ENCODE data around the gene CX3CR1.

Gene CX3CR1

DNA sequence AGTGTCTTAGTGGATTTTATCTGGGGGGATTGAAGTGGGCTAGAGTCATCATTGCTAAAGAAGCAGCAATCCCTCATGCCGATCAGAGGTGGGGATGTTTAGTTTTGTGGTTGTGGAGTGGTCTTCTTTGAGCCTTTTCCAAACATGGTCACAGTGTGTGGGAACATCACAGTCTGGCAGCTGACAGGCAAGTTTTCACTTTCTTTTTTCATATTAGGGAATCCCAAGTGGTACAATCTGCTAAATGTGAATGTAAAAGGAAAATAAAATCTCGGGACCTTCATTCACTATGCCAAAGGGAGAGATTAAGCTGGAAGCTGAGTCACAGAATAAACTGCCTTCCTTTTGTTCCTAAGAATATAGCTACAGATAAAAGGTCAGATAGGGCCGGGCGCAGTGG, 10.4 kb upstream of the CX3CR1 start:
- no peak for DNase-seq

DNA sequence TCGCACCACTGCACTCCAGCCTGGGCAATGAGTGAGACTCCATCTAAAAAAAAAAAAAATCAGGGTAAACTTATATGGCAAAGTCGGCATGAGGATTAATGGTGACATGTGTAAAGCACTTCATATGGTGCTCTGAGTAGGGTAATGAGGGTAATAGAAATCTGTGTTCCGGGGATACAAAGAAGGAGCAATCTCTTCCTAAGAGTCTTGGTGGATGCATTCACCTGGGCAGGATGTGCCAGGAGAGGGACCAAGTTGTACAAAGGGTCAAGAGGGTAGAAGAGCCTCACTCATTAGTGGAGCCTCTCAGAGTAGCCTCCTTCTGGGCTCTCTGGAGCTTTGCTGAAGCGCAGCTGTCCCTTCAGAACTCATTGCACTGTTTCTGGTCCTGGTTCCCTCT, 9.3 kb upstream of the CX3CR1 start:
- DNase-seq: no peak

GRCh38 chr3:39288300-39288808, 8.5 kb upstream of the CX3CR1 start:
- DNase-seq: peak; percentile 38 to 94 (median 66)

- no peak for DNase-seq
Measured at GRCh38 chr3:39287216-39288164, 7.7 kb upstream of the CX3CR1 start.

DNA sequence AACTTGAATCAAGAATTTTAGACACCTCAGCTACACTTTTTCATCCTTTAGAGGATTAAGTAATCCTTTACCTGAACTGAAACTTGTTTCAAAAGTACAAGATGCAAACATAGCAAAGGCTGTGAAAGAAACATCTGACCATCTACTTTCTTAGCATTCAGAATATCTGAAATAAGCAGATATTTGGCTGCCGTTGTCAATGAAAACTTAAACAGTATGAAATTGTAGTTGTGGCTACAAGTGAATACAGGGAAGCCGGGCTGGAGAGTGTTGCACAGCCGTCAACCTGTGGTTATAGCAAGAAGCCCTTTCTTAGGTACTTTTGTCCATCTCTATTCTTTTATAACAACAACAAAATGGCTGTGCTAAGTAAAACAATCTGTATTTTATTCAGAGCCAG, 6.9 kb upstream of the CX3CR1 start:
- DNase-seq: no peak

- DNase-seq: no peak
Measured at GRCh38 chr3:39285332-39285731, 5.5 kb upstream of the CX3CR1 start.

DNA sequence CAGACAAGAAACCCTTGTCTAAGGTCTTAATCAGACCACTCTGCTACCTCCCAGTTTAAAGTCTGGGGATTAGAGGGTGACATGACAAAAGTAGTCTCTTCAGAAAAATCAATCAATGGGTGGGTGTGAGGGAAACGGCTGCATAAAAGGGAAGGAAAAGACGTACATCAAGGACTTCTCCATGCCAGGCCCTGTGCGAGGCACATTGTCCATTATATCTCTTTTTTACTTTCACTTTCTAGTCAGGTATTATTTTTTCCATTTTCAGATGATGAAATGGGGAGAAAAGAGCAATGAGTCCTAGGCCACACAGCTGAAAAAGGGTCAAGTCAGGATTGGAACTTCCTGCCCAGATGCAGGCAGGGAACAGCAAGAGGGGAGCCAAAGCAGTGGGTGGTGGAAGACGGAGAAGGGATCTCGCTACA, 4.6 kb upstream of the CX3CR1 start:
- DNase-seq: no peak

- no peak for DNase-seq
Measured at GRCh38 chr3:39282057-39282456, 2.2 kb upstream of the CX3CR1 start.

DNA sequence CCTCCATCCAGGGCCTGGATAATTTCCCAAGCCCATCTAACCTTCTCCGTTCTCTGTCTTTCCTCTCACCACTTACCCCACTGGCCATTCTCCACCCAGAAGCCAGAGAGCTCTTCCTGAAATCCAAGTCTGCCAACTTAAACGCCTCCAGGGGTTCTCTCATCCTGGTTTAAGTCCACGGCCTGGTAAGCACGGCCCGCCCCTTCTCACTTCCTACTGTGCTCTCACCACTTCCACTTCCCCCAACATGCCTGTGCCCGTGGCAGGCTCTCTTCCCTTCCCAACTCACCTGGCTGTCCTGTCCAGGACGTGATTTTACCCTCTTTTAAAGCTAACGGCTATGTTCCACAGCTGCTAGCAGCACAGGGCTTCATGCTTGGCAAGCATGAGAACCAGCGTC, 1.7 kb upstream of the CX3CR1 start:
- no peak for DNase-seq

DNA sequence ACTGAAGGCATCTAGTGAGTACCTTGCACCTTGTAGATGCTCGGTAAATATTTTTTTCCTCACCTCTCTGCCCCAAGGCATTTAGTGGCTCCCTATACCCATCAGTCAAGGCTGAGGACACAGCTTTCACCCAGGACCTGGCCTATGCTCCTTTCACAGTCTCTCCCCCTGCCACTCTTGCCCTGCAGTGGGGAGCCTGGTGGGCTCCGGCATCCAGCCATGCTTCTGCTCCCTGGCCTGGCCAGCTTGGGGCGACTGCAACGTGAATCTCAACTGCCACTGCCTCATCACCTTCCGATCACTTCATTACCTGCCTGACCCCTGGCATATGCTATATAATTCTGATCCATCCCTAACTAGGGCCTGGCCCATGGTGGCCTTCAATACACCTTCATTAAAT, 735 bp upstream of the CX3CR1 start:
- no peak for DNase-seq

- no peak for DNase-seq
Measured at GRCh38 chr3:39278616-39278935, 1.3 kb downstream of the CX3CR1 start.

DNA sequence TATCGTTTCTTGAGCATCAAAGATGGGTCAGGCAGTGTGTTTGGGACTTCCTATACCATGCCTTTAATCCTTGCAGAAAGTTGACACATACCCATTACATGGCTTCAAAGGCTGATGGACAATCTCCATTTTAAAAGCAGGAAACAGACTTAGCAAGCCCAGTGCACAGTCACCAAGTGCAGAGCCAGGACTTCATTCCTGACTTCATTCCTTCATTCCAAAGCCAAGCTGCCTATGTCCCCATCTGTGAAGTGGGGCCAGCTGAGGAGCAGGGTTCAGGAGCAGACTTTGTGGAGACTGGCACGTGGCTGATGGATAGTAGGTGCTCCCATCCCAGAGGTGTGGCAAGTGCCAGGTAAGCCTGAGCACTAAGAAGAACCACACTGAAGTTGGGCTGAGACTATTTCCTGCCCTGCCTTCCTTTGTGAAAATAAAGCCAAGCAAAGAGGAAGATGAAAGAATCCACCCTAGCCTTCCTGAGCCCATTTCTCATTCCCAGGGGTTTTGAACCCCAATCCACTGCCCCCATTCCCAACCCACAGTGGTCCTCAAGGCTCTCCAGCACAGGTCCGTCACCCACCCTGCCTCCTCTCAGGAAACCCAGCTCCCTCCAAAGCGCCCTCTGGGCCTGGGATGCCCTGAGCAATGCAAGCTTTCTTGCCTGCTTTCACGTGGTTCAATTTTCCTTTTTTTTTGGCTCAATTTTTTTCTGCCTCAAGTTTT, 1.8 kb downstream of the CX3CR1 start:
- no peak for DNase-seq

DNA sequence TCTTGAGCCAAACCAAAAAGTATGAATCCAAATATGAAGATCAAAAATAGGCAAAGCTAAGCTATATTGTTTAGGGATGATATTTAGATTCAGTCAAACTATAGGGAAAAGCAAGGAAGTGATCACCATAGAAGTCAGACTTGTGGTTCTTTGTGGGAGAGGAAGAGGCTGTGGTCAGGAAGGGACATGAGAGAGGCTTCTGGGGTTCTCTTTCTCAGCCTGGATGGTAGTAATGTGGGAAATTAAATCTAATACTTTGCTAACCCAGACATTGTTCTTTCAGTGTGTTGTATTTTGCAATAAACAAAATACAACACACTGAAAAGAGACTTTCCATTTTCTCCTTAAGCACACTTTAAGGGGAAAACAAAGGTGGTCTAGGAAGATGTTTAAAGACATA, 3.1 kb downstream of the CX3CR1 start:
- DNase-seq: no peak

DNA sequence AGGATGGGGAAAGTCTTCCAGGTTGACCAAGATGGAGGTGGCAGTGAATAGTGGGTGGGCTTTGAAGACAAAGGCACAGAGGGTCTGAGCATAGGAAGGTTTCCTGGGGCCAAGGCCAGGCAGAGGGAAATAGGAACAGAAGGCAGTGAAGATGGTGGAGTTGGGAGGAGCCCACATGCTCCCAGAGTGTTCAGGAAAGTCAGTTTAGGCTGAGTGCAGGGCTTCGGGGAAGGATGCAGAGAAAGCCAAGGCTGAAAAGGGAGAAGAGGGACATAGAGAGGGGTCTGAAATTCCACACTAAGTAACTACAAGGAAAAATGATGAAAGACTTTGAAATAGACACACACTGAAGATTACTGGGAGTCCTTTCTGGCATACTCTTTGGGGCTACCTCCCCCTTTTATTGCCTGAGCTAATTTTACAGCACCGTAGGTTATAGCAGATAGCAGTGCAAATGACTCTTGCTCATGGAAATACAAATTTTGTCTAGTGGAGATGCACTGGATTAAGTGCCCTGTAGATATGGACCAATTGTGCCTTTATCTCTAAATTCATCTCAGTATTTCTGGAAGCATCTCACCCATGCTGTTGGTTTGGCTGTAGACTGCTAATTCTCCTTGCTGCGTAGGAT, 3.8 kb downstream of the CX3CR1 start:
- DNase-seq: no peak

GRCh38 chr3:39275052-39275451, 4.8 kb downstream of the CX3CR1 start:
- DNase-seq: no peak

DNA sequence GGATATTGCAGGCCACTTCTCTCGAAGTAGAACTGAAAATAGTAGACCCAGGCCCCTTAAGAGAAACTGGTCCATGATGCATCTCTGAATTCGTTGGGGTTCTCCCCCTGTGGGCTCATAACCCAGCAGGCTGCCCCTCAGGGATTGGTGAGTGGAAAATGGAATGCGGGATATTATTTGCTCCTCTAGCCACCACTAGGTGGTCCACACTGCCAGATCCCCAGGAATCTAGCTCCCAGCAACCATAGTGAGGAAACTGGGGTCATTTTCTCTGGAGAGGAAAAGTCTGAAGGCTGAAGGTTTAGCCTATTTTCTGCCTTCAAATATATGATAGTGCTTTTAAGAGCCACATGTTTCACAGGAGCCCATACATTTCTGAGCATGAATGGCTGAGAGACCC, 6.7 kb downstream of the CX3CR1 start:
- no peak for DNase-seq

GRCh38 chr3:39272191-39272590, 7.6 kb downstream of the CX3CR1 start:
- DNase-seq: no peak

GRCh38 chr3:39271363-39271914, 8.4 kb downstream of the CX3CR1 start:
- DNase-seq: no peak

- no peak for DNase-seq
Measured at GRCh38 chr3:39269528-39269927, 10.3 kb downstream of the CX3CR1 start.

GRCh38 chr3:39268549-39268900, 11.3 kb downstream of the CX3CR1 start:
- DNase-seq: no peak

GRCh38 chr3:39267631-39268548, 11.9 kb downstream of the CX3CR1 start:
- DNase-seq: peak in 4 of 5 experiments; percentile 10 to 91 (median 68)

DNA sequence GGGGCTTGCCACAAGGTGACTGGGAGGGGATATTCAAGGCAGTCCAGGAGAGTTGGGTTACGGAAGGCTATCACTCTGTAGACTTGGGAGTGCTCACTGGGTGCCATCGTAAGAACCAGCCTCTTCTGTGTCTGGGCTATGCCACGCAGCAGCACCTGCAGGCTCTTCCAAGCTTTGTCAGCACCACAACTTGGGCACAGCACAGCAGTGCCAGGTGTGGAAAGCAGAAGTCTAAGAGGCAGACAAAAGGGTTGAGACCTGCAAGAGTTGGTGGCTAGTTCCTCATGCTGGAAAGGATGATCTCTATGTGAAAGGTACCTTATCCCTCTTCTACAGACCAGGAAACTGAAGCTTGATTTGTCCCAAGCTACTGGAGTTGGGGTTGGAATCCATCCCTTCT, 15.8 kb downstream of the CX3CR1 start:
- DNase-seq: no peak

All from T-helper 2 cell (primary cell).